ENCODE results near the gene KCNG4.

Gene KCNG4, protein sequence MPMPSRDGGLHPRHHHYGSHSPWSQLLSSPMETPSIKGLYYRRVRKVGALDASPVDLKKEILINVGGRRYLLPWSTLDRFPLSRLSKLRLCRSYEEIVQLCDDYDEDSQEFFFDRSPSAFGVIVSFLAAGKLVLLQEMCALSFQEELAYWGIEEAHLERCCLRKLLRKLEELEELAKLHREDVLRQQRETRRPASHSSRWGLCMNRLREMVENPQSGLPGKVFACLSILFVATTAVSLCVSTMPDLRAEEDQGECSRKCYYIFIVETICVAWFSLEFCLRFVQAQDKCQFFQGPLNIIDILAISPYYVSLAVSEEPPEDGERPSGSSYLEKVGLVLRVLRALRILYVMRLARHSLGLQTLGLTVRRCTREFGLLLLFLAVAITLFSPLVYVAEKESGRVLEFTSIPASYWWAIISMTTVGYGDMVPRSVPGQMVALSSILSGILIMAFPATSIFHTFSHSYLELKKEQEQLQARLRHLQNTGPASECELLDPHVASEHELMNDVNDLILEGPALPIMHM

DNA sequence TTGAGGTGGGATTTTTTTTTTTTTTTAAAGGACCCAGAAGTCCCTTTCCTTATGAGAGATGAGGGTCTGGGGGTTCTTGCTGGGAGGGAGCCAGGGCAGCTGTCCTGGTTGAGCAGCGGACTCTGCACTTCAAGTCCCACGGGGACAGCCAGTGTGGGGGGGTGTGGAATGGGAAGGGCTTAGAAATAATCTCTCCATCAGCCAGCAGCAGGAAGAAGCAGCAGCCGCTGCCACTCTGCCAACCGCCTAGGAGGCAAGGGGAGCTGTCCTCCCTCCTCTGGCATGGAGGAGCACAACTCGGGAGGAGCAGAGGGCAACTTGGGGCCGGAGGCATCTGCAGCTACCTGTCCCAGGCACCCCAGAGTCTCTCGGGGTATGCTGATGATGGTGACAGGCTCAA, at the start of gene KCNG4:
KCNG4 (minus strand) TSS at position 104 of the 400 bp plus-strand sequence. CDS start 2,527 bp downstream, outside the sequence.
- DNase-seq, result no peak

DNA sequence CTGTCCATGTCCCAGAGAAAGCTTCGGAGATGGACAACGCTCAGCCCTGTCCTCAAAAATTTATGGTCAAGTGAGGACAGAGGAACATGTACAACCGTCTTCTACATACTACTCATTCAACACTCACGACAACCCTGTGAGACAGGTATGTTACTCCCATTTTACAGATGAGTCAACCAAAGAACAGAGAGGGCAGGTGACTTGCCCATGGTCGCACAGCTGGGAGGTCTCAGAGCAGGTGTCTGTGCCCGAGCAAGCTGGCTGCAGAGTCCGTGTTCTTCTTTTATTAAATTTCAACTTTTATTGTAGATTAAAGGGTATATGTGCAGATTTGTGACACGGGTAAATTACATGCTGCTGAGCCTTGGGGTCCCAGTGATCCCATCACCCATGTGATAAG, 49.1 kb upstream of the KCNG4 start:
- DNase-seq, result no peak

DNA sequence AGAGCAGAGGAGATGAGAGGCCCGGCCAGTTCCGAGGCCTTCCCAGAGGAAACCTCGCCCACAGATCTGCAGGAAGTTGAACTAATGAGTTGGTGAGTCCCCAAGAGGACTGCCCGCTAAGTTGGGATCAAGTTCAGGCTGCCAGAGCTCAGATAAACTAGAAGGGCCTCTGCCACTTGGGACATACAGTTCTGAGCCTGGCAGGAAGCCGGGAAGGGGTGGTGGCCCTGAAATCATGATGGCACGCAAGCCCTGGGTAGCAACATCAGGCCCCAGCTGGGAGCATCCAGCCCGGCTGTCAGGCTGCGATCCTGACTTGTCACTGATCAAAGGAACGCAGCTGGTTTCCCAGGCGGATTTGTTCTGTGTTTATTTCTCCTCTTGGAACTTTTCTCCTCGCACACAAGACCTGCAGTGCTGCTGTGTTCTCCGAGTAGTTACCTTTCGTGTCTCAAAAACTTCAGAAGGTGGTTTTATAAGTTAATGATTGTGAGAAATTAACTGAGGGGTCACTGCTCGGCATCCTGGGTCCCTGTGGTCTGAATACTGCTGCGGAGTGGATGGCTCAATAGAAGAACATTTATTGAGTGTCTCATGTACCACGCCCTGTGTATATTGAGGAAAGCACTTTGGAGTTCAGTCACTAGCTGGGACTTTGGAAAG, 46.9 kb upstream of the KCNG4 start:
- DNase-seq, result no peak

DNA sequence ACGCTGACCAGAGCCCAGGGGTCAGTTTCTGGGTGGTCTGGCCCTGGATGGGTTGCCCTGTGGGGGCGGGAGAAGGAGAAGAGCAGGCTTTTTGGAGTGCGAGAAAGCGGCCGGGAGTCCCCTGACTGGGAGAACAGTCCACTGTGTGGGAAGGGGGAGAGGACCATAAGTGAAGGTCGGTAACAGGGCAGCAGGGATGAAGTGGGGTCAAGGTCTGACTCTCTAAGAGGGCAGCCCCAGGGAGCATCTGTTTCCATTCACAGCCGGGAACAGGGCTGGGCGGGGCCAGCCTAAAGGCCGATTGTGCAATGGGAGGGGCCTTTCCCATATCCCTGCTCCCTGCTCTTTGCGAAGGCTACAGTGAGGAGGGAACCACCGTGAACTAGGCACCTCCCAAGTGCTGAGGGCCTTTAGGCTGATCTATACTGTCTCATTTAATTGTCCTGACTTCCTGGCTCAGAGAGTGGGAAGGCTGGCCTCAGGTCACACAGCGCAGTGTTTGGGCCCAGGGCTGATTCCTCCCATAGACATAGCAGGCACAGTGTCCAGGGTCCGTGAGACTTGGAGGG, 44.4 kb upstream of the KCNG4 start:
- no peak for DNase-seq

DNA sequence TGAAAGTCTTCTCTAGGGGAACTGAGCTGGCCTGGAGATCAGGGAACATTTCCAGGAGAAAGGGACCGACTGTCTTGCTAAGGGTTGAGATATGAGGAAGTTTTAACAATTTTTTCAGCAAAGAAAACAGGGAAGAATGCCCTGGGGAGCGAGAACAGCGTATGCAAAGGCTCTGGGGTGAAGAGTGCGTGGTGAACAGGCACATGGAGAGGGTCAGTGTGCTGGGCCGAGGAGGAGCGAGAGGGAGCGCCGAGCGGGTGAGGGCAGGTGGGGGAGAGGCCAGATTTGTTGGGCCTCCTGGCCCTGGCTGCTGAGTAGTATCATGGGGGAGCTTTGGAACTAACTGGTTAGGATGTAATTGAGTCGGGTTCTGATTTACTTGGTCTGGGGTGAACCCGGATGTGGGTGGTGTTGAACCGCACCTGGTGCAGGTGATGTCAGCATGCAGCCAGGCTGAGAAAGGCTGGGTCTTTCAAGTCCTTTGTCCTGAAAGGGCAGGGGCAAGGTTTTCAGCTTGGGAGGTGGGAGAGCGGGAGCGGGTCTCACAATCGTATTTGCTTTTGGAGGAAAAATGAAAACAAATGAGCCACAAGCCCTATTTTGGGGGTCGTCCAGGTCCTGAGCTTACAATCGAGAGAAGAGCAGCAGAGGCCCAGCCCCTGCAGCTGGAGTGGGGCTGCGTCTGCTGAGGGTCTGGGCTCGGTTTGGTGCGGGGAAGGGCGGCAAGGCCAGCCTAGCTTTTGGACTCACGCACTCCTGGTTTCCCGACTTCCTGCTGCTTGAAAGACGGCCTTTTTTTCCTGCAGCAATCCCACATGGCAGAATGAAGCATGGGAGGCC, 43.7 kb upstream of the KCNG4 start:
- DNase-seq, result no peak

DNA sequence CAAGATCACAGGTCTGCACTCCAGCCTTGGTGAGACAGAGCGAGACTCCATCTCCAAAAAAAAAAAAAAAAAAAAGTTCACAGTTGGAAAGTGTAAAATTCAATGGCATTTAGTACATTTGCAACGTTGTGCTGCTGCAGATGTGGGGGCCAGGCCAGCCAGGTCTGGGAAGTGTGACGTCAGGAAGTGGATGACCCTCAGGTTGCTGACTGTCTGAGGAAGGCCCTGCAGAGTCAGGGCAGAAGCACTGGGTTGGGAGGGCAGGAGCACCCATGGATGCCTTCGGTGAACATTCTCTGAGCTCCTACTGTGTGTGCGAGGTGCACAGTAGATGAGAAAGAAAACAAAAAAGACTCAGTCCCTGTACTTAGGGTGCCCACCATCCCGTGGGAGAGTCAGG, 42.7 kb upstream of the KCNG4 start:
- no peak for DNase-seq

DNA sequence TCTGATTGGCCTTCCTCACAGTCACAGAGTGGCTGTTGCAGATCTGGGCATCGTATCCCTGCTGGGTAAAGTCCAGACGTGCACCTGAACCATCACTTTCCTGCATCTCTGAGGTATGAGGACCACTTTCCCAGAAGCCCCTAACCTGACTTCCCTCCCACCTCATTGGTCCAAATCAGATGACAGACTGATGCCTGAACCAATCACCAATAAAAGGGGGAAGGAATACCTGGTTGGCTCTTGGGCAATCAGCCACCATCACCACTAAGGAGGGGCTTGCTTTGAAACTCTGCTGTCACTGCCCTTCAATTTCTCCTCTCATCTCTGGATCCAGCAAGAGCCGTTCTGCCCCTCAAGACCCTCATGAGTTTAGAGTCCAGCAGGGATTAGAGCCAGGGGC, 41.3 kb upstream of the KCNG4 start:
- no peak for DNase-seq

DNA sequence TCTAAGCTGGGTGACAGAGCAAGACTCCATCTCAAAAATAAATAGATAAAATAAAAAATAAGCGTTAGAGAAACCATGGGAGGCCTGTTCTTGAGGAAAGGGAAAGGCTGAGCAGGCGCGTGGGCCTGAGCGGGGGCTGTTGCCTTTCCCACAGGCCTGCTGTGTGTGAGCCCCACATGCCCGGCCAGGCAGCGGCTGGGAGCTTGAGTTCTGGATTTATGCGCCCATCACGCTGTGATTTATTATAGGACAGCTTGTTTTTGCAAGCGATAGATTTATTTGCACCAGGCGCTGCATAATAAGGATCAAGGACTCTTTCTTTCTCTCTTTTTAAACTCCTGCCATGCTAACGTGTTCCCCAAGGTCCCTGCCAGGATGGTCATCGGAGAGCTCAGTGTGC, 40.1 kb upstream of the KCNG4 start:
- no peak for DNase-seq

DNA sequence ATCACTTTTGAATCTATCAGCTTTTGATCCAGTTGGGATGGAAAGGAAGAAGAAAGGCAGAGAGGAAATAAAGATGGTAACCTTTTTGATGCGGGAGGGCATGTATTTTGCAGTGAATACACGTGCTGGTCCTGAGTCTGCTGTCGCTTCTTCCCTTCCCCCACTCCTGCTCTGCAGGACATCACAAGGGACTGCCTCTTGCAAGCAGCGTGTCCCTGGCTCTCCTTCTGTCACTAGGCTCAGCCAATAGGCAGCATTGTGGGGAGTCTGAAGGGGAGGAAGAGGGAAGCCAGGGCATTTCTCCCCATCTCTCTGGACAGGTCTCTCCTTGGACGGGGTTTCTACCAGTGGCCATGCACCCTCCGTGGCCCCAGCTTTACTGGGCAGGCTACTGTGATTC, 39.2 kb upstream of the KCNG4 start:
- no peak for DNase-seq

DNA sequence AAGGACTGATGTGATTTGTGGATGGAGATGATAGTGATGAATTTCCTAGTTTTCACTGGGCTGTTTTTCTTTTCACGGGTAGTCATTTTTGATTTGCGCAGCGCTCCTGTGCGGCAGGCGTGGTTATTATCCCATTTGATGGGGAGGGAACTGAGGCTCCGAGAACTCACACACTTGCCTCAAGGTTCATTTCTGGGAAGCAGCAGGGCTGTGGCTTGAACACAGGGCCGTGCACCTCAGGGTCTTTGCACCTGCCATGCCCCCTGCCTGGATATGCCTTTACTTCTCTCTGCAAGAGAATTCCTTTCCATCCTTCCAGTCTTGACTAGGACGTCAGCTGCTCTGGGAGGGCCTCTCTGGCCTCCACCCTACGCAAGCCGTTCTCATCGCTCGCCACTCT, 38.5 kb upstream of the KCNG4 start:
- no peak for DNase-seq

DNA sequence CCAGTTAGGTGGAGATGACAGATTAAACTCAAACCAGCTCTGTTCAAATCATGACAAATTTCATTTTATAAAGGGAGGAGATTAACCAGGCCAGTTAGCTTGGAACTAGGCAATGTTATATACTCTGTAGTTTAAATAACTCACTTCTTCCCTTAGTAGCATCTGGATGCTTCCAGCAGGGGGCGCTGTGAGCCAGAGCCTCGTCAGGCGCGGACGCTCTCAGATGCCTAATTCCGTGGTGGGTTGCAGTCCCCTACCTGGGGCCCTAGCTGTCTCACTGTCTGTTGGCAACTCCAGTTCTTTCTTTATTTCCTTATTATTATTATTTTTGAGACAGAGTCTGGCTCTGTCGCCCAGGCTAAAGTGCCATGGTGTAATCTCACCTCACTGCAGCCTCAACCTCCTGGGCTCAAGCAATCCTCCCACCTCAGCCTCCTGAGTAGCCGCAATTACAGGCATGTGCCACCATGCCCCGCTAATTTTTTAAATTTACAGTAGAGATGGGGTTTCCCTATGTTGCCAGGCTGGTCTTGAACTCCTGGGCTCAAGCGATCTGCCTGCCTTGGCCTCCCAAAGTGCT, 37.5 kb upstream of the KCNG4 start:
- DNase-seq, result peak; percentile 16

DNA sequence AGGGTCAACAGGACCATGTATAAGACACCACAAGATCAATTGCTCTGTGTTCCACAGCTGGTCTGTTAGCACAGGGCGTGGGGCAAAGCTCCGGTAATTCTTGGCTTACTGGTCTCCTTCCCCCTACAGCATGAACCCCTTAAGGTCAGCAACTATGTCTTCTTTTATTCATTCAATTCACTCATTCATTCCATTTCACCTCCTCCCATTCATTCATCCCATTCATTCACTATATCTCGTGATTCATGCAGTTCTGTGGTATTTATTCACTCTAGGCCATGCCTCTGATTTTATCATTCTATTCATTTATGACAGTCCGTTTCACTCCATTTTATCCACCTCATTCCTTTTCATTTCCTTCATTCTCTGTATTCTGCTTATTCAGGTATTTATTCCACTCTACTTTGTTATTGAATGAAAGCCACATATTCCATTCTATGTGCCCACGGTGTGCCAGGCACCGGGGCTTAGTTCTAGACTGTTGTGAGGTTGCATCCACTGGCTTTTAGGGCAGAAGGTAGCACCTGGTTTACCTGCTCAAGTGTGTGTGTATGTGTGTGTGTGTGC, 35.9 kb upstream of the KCNG4 start:
- DNase-seq, result no peak

DNA sequence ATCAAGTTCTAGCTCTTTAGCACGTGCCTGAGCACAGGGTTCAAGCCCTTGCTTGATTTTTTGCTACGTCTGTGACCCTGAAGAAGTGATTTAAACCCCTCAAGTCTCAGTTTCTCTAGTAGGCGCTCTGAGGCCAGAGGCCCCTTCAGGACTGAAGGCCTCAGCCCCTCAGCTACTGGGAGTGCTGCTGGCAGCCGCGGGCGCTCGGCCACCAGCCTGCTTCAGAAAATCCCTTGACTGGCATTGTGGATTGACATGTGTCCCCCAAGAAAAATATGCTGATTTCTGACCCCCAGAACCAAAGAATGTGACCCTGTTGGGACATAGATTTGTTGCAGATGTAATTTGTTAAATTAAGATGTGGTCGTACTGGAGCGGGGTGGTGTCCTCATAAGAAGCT, 34.7 kb upstream of the KCNG4 start:
- DNase-seq, result no peak

DNA sequence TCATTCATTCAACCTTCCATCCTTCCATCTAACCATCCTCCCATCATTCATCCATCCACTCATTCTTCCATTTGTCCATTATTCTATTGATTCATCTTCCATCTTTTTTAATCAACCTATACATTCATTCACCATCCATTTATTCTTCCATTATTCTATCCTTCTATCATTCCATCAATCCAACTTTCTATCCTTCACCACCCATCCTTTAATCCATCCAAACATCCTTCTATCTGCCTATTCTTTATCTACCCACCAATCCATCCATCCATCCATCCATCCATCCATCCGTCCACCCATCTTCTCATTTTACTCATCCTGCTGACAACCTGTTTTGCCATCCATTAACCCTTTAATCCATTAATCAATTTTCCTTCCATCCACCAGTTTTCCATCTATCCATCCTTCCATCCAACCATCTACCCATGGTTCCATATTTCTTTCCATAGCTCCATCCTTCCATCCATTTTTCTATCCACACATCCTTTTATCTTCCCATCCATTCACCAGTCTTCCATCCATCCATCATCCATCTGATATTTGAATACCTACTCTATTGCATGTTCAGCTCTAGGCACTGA, 33.0 kb upstream of the KCNG4 start:
- DNase-seq, result no peak

DNA sequence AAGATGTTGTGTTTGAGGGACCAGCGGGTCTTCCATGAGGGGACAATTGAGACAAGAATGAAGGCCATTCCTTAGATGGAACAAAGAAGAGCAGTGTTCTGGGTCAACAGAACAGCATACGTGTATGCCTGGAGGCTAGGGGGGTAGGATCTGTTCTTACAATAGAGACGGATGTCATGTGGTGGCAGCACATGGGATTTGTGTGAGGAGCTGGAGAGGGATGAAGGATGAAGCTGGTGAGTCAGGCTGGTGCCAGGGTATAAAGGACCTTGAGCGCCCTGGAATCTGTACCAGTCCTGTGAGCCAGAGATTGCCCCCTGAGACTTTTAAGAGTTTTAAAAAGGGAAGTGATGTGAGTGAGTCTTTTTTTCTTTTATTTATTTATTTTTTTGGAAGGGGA, 32.1 kb upstream of the KCNG4 start:
- no peak for DNase-seq

DNA sequence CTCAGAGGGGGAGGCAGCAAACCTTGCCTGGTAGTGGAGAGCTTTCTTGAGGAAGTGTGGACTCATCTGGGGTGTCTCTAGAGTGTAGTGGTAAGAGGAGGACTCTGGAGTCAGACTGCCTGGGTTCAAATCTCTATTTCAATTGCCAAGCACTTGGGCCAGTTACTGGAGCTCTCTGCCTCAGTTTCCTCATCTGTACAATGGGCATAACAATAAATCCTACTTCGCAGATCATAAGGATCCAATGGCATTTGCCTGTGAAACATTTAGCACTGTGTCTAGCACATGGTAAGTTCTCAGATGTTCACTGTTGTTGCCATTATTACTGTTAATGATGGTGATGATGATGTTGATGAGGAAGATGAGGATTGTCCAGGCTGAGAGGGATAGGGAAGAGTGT, 31.2 kb upstream of the KCNG4 start:
- no peak for DNase-seq

DNA sequence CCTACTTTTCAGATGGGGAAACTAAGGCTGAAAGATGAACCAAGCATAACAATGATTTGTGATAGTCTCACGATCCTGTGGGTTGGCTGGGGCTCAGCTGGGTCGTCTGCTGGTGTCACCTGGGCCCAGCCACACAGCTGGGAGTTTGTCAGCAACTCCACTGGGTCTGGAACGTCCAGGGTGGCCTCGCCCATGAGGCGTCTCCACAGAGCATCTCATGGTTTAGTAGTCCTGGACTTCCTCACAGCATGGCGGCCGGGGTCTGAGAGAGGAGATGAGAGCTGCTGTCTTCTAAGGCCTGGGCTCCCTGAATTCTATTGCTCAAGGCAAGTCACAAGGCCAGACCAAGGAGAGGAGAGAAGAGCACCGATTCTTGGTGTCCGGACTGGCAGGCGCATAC, 30.7 kb upstream of the KCNG4 start:
- DNase-seq, result no peak

DNA sequence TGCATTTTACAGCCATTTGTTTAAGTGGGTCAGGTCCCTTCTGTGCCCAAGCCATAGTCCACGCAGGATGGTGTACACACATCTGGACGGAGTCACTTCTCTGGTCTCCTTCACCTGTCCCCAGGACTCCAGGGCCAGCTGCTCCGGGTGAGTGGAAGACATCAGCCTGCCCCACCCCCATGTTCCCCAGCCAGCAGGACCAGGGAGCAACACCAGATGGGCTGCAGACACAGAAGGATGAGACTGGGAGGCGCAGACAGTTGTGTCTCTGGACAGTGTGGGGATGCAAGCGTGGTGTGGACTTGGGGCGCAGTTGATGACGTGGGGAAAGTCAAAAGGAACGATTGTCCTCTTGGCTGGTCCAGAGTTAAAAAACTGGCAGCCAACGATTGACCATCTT, 30.3 kb upstream of the KCNG4 start:
- DNase-seq, result no peak

DNA sequence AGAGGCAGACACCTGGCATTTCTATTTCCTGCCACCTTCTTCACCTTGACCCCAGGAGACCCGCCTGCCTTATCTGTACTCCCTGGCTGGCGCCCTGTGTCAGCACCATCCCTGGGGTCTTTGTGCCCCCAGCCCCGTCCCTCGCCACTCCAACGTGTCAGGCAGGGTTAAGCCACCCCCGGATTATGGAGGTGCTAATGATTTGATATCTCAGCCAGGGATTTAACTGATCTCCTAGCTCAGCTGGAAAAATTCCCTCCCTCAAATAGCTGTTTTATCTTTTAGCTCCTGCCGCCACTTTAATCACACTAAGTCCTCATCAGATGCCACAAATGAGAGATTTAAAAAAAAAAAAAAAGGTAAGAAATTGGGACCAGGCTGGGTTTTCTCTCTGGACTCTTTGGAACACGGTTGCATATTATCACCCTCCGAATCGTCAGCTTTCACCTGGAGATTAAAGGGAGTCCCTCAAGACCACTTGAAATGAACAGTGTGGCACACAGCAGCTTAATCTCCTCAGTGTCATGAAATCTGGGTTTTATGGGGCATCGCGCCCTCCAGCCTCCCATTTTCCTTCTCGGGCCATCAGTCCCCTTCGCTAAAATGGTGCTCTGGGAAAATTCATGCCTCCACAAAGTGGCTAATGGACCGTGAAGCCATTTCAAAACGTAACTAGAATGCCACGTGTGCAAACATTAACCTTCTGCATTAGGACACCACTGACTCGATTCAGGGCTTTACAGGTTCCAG, 28.7 kb upstream of the KCNG4 start:
- no peak for DNase-seq

DNA sequence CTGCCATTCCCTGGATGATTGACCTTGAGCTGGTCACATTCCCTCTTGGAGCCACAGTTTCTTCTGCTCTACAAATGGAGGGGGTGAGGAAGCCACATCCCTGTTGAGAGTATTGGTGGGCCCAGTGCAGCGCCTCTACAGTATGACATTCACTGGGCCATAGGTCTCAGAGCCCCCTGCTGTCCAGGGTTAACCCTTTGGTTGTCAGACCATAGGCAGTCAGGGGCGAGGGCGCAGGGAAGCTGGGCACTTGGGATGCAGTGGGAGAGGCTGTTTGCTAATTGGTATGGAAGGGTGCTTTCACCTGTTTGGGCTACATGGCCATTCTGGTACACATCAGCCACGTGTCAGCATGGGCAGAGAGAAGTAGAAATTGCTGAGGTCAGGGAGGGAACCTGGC, 27.6 kb upstream of the KCNG4 start:
- DNase-seq, result no peak

DNA sequence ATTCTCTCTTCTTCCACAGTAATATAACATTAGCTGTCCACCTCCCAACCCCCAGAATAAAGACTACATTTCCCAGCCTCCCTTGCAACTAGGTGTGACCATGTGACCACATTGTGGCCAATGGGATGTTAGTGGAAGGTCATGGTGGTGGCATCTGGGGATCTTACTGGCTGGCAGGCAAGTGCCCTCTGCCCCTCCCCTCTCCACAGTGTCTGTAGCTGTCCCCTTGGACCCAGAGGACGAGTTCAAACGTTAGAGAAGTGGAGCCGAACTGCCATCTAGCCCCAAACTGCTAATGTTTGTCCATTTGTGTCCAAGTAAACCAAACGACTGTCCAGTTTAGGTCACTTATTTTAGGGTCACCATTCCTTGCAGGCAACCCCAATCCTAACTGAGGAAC, 26.6 kb upstream of the KCNG4 start:
- DNase-seq, result no peak

Data from amniotic stem cell (primary cell).